GM19468 (cell line): Measurements from ENCODE around the gene EMC8.

ENCODE experiments used
- ATAC-seq: cut with Tn5 transposase; IDR thresholded peaks from one replicate; pipeline ENCODE4 v1.9.1; 2021; ENCODE audit warnings: mild to moderate bottlenecking, moderate library complexity, moderate number of reproducible peaks; ENCODE audit not compliant: unreplicated experiment; ENCODE audit errors: extremely low read depth

Gene EMC8

GRCh38 chr16:85793662-85794298, 5.6 kb downstream of the EMC8 start:
- no peak for ATAC-seq

GRCh38 chr16:85789773-85790172, 9.6 kb downstream of the EMC8 start:
- no peak for ATAC-seq

GRCh38 chr16:85788819-85789218, 10.5 kb downstream of the EMC8 start:
- no peak for ATAC-seq

- ATAC-seq = no peak
These were observed 13.4 kb downstream of the EMC8 start for GRCh38 chr16:85785927-85786326.

GRCh38 chr16:85784813-85785212, 14.5 kb downstream of the EMC8 start:
- ATAC-seq = no peak

GRCh38 chr16:85783441-85783840, 15.9 kb downstream of the EMC8 start:
- no peak for ATAC-seq

- ATAC-seq = no peak
These were observed 16.9 kb downstream of the EMC8 start for GRCh38 chr16:85782451-85782850.

GRCh38 chr16:85781695-85782370, 17.5 kb downstream of the EMC8 start:
- ATAC-seq = no peak

- ATAC-seq = no peak
These were observed 18.2 kb downstream of the EMC8 start for GRCh38 chr16:85781156-85781555.

GRCh38 chr16:85780281-85780680, 19.1 kb downstream of the EMC8 start:
- no peak for ATAC-seq

- no peak for ATAC-seq
These were observed 20.5 kb downstream of the EMC8 start for GRCh38 chr16:85778873-85779272.

GRCh38 chr16:85777583-85778310, 21.6 kb downstream of the EMC8 start:
- no peak for ATAC-seq

- ATAC-seq = no peak
These were observed 24.5 kb downstream of the EMC8 start for GRCh38 chr16:85774811-85775210.

- ATAC-seq = no peak
These were observed 25.2 kb downstream of the EMC8 start for GRCh38 chr16:85774136-85774535.

- no peak for ATAC-seq
These were observed 26.3 kb downstream of the EMC8 start for GRCh38 chr16:85773044-85773443.

- ATAC-seq = no peak
These were observed 28.6 kb downstream of the EMC8 start for GRCh38 chr16:85770741-85771140.

- ATAC-seq = no peak
These were observed 31.1 kb downstream of the EMC8 start for GRCh38 chr16:85768199-85768598.

- ATAC-seq = no peak
These were observed 31.8 kb downstream of the EMC8 start for GRCh38 chr16:85767531-85767930.

- ATAC-seq = no peak
These were observed 33.6 kb downstream of the EMC8 start for GRCh38 chr16:85765767-85766166.

- no peak for ATAC-seq
These were observed 34.1 kb downstream of the EMC8 start for GRCh38 chr16:85765211-85765610.

- ATAC-seq = no peak
These were observed 35.7 kb downstream of the EMC8 start for GRCh38 chr16:85763616-85764015.
